Bone marrow (tissue), 2 donors: ENCODE data around the gene ME3.
"Not testable (repeated sequence)": the region's sequence is repeated elsewhere in the genome, so short reads cannot be mapped to it uniquely, and the experiment has no call there.

Experiments
- DNase-seq, 2 donors: peaks; one replicate each; lab custom pipeline; 2025; lab: John Stamatoyannopoulos, UW

ME3 gene

DNA sequence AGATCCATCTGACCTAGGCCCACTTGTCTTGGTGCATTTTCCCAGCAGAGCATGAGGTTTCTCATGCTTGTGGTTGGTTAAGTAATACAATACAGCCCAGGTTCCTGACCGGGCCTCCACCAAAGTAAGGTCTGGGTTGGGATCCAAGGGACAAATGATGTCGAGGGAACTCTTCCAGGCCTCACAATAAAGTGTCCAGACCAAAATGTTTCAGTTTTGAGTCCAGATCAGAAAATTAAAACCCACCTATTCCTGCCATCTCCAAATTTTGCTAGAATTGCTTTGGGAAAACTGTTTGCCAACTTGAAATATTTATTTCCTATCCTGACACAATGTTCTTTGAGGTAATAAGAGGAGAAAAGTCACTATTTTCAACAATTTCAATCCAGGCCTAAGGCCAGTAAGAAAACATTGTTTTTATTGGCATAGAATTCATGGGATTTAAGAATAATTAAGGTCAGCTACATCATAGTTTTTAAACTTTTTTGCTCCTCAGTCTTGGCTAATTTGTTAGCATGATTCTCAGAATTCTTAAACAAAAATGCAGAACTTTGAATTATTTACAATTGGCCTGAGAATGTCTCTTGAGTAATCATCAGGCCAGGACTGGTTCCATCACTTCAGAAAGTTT lies 51.4 kb downstream of the ME3 start:
- no peak for DNase-seq

GRCh38 chr11:86619428-86619827 lies 53.0 kb downstream of the ME3 start:
- DNase-seq = not testable (repeated sequence)

DNA sequence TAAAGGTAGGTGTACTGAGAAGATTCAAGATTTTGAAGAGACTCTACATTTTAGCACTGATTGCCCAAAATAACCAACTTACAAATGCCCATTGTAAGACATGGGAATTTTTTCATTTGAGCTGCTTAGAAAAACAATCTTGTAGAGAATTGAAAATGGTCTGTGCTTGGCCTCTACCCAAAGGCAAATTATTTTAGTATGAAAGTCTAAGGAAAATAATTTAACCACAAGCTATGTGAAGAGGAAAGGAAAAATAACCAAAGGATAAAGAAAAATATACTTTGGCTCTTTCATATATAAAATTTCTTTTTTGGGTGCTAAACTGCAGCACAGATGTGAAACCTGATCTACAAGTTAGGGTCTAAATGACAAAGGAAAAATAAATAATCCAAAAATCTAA lies 54.9 kb downstream of the ME3 start:
- no peak for DNase-seq

DNA sequence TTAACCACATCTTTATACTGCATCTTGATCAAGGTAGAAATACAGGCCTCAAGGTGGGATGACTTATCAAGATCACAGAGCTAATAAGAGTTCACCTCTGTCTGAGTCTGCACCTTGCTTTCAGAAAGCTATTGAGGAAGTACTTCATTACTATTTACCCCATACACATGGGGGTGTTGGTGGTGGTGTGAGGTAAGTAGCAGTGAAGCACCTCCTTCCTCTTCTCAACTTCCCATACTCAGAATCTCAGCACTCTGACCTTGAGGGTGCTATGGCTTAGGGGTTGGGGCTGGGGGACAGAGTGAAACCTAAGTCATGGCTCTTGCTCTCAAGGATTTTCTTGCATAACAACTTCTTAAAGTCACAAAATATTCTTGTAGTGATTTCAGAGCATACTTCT lies 56.9 kb downstream of the ME3 start:
- no peak for DNase-seq

DNA sequence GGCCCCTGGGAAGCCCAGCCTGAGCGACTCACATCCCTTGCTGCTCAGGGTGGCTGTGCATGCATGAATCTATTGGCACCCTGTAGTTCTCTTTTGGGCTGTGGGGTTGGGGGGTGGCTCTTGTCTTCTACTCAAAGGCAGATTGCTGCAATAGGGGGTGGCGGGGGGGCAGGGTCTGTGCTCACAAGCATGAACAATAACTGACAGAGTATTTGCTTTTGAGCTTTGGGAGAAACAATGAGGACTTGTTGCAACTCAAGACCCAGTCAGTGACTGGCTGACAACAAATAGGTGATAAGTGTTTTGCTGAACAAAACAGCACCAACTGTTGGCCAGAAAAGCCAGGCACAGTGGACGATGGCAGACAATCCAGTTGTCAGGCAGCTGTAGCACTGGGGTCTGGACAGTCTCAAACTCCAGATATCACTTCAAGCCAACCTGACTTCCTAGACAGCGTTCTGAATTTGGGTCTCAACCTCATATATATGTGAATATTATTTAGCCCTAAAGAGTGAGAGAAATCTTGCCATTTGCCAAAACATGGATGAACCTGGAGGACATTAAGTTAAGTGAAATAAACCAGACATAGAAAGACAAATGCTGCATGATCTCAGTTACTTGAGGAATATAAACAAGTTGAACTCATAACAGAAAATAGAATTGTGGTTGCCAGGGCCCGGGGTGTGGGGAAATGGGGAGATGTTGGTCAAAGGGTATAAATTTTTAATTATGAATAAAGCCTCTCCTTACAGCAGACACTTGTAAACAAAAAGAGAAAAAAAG lies 61.7 kb downstream of the ME3 start:
- no peak for DNase-seq

GRCh38 chr11:86608251-86608799 lies 64.1 kb downstream of the ME3 start:
- DNase-seq = peak in 1 of 2 donors; percentile 61

DNA sequence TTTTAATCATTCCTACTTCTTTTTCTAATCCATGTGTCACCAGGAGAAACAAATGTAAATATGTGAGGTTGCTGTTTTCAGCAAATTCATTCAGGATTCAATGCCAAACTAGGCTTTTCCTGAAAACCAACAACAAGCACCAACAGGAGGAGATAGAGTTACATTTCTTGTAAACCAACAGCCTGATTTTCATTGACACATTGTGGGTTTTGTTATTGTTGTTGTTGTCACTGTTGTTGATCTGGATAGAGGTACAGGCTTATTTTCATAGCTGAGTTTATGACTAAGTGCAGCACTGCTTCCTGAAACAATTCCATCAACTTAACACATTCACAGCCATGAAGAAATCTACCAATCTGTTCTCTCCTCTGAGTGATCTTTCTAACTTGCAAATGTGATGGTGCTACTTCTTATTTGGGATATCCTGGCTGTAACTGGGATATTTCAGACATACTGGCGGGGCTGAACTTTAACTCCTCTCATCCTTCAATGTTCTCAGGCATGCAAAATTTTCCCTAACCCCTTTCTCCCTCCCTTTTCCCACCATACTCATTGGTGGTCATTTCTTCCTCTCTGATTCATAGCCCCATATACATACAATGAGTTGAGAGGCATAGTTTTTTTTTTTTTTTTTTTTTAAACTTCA lies 65.5 kb downstream of the ME3 start:
- no peak for DNase-seq

DNA sequence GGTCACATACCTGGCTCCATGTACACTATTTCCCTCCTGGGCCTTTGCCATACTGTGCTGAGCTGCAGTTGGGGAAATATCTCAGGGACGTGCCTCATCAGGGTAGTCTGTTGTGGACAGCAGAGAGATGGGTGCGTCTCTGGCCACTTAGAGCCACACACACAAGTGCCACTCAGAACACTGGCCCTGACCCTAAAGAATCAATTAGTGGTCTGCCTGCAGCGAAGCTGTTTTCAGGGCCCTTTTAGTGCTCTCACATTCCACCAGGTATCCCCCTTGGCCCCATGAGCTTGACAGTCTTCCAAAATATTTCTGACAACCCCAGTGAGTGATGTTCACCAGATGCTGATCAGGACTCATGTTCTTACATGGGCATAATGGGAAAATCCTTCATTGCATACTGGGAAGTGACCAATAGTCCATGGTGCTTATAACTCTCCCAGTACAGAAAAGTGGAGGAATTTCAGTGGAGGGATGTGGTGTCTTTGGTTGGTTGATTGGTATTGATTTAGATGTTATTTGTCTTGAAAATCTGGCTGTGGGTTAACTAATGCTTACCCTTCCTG lies 66.1 kb downstream of the ME3 start:
- DNase-seq = no peak

- DNase-seq = no peak
Measured at GRCh38 chr11:86596861-86597586, 75.4 kb downstream of the ME3 start.

GRCh38 chr11:86595955-86596354 lies 76.5 kb downstream of the ME3 start:
- no peak for DNase-seq

DNA sequence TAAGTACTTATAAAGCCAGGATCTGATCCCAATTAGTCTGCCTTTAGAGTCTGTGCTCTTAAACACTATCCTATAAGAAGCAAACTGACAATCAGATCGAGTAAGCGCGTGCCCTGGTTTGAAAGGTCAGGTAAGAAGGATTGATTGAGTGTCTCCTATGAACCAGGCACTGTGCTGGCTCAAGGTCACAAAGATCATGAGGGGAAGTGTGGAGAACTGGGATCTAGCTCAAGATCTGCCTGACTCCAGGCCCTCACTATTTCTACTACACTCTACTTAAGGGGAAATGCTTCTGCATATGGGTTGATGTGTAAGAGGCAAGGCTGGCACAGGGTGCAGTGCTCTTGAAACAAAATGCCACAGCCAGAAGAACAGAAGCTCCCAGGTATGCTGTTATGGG lies 77.0 kb downstream of the ME3 start:
- DNase-seq = no peak

DNA sequence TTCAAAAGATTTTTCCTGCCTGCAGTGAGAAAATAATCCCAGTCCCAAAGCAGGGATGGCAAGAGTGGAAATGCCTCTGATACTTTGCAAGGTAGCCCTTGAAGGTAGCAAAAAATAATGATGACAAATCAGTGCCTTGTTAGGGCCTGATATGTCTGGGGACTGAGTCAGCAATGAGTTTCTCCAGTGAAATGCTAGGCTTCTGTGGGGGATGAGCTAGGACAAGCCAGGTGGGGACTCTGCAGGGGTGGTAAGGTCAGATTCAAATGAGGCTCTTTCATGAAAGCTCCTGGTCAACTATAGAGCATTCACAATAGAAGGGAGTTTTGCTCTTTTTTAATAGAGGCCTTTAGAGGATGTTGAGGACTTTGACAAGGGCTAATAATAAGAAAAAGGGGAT lies 77.7 kb downstream of the ME3 start:
- no peak for DNase-seq

- no peak for DNase-seq
Measured at GRCh38 chr11:86593833-86594232, 78.6 kb downstream of the ME3 start.

DNA sequence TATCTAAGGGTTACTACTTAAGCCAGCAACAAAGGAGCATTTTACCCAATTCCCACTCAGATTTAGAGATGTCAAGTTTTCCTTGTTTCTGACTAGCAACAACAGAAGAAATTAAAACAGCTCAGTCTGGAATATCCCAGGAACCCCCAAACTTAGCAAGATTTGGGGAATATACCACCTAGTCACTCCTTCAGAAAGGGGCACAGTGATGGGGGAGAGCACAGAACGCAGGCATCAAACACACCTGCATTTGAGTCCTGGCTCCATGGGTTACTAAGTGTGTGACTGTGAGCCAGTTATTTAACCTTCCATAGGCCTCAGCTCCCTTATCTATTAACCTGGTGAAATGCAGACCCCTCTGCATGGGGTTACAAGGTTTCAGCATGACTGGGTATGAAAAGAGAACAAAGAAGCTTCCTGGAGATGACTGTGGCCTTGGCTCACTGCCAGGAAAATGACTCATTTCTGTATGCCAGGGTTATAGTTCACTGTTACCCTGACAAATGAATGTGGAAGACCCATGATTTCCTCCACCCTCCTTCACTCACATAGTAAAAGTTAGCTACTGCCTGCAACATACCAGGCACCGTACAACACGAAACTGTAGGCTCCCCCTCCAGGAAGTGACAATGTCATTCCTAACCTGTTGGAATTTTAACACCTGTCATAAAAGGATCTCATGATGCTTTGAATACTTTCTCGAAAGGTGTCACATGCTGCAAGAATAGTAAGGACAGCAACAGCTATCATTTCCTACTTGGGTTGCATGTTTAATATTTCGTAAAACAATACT lies 79.6 kb downstream of the ME3 start:
- peak; percentile 45 to 95 for DNase-seq

DNA sequence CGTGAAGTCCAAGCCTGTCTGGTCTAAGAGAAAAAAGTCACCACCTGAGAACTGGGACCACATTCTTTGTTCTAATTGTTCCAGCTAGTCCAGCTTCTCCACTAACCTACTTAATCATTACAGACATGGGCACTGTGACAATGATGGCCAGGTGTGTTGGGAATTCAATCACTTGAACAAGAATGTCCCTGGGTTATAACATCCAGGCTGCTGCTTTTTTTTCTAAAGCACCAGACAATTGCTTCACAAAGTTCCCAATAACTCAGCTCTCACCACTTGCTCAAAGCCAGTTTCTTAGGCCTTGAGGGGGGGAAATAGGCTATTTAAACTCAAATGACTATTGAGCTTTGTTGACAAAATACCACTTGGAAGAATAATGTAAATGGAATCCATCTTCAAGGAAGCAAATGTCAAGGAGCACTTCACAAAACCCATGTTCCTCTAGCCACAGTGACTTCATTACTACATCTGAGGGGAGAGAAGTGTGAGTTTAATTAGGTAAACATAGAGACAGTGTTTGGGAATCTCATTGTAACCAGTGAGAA lies 80.3 kb downstream of the ME3 start:
- no peak for DNase-seq

DNA sequence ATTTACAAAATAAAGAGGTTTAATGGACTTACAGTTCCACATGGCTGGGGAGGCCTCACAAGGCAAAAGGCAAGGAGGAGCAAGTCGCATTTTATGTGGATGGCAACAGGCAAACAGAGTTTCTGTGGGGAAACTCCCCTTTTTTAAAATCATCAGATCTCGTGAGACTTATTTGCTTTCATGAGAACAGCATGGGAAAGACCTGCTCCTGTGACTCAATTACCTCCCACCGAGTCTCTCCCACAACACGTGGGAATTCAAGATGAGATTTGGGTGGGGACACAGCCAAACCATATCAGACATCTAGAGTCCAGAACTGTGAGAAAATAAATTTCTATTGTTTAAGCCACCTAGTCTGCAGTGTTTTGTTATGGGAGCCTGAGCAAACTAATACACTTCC lies 80.8 kb downstream of the ME3 start:
- DNase-seq = no peak

- DNase-seq = no peak
Measured at GRCh38 chr11:86589856-86590589, 82.4 kb downstream of the ME3 start.

- no peak for DNase-seq
Measured at GRCh38 chr11:86589204-86589603, 83.2 kb downstream of the ME3 start.

GRCh38 chr11:86588566-86589090 lies 83.8 kb downstream of the ME3 start:
- DNase-seq = no peak
